NT2/D1 (cell line): ENCODE data around the gene TMEM86A.

Experiments
- SUZ12 ChIP-seq: IDR thresholded peaks from 2 replicates; pipeline ENCODE4 v1.6.1; 2011; ENCODE audit not compliant: insufficient read length, insufficient read depth; ENCODE audit errors: extremely low read depth
- YY1 ChIP-seq: IDR thresholded peaks from 2 replicates; pipeline ENCODE4 v1.6.1; 2011; ENCODE audit not compliant: insufficient read length, insufficient read depth
- ZNF274 ChIP-seq: IDR thresholded peaks from 2 replicates; pipeline ENCODE4 v1.6.1; 2011; ENCODE audit warnings: mild to moderate bottlenecking, low read depth, low read length

DNA sequence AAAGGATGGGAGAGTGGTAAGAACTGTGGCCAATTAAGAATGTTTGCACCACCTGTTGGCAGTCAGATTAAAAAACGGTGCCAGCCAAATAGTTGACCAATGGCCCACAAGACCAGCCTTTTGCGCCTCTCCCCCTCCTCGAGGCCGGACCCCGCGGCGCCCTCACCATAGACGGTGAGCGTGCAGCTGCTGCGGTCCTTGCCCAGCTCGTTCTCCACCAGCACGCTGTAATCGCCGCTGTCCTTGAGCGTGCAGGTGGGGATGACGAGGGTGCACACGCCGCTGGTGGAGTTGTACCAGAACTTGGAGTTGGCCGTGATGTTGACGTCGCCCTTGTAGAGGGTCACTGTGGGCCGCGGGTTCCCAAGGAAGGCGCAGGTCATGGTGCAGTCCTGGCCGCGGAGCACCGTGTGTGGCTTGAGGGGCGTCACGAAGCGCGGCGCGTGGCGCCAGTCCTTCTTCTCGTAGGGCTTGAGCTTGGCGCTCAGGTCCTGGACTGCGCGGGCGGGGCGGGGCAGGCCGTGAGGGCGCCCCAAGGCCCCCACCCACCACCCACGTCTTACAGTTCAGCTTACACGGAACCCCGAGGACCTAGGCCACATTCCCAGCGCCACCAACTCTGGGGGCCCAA, 7.2 kb downstream of the TMEM86A start:
- no peak for TF ChIP-seq ZNF274
- no peak for TF ChIP-seq SUZ12
- TF ChIP-seq YY1: no peak
